OCI-M2 (cell line): ENCODE data around the gene SEMA6B.

Source experiments
- DNase-seq: peaks from one replicate; lab custom pipeline; 2025; ENCODE audit not compliant: unreplicated experiment; lab: John Stamatoyannopoulos, UW

The SEMA6B gene

GRCh38 chr19:4494691-4495064, 64.8 kb downstream of the SEMA6B start:
- no peak for DNase-seq

GRCh38 chr19:4493929-4494690, 65.4 kb downstream of the SEMA6B start:
- DNase-seq, result no peak

GRCh38 chr19:4493104-4493928, 66.2 kb downstream of the SEMA6B start:
- no peak for DNase-seq
